GM23338 (cell line): ENCODE results near the gene UTP3. TPM values are rescaled to one million over a fixed set of nuclear protein-coding genes. Genes with fewer than 3 reads are reported as not detected.
A peak's percentile ranks its signal among the peaks of the same experiment; 100 is the strongest.

Experiments
- ATAC-seq: fragments of 200-7000 bp; cut with Tn5 transposase; 3 replicates; pipeline ENCODE4 v1.9.1; 2020
- DNase-seq: peaks from one replicate; pipeline ENCODE4 v3.0.0-alpha.2; 2015; ENCODE audit warnings: low spot score
- H2AFZ ChIP-seq: fragments of 200-600 bp; sonication (generic); 2 replicates; pipeline ENCODE4 v1.8.0; 2016; ENCODE audit warnings: antibody characterized with exemption, mild to moderate bottlenecking, moderate library complexity
- H3F3A ChIP-seq: fragments of 200-600 bp; sonication (generic); replicated peaks from 2 replicates; pipeline ENCODE4 v1.8.0; 2017; ENCODE audit warnings: antibody characterized with exemption, mixed run types, low read depth
- H3K27ac ChIP-seq: fragments of 200-600 bp; sonication (generic); 2 replicates; pipeline ENCODE4 v1.6.1; 2016; ENCODE audit warnings: low read depth
- H3K27me3 ChIP-seq: fragments of 200-600 bp; sonication (generic); 2 replicates; pipeline ENCODE4 v1.8.0; 2016; ENCODE audit warnings: mild to moderate bottlenecking, mixed run types, moderate library complexity; ENCODE audit not compliant: insufficient read depth
- H3K36me3 ChIP-seq: fragments of 200-600 bp; sonication (generic); 2 replicates; pipeline ENCODE4 v1.8.0; 2016; ENCODE audit warnings: mild to moderate bottlenecking; ENCODE audit not compliant: insufficient read depth
- H3K4me1 ChIP-seq: fragments of 200-600 bp; sonication (generic); 2 replicates; pipeline ENCODE4 v1.8.0; 2016; ENCODE audit warnings: mild to moderate bottlenecking, moderate library complexity; ENCODE audit not compliant: insufficient read depth
- H3K4me2 ChIP-seq: fragments of 200-600 bp; sonication (generic); 2 replicates; pipeline ENCODE4 v1.7.1; 2017; ENCODE audit warnings: mixed run types
- H3K4me3 ChIP-seq: fragments of 200-600 bp; sonication (generic); 2 replicates; pipeline ENCODE4 v1.6.1; 2016; ENCODE audit warnings: mixed run types
- H3K79me2 ChIP-seq: fragments of 200-600 bp; sonication (generic); replicated peaks from 2 replicates; pipeline ENCODE4 v1.8.0; 2017; ENCODE audit warnings: mild to moderate bottlenecking; ENCODE audit not compliant: insufficient read depth
- H3K9me2 ChIP-seq: fragments of 200-600 bp; sonication (generic); 2 replicates; pipeline ENCODE4 v1.8.0; 2017; ENCODE audit not compliant: insufficient read depth
- H4K20me1 ChIP-seq: fragments of 200-600 bp; sonication (generic); replicated peaks from 2 replicates; pipeline ENCODE4 v1.8.0; 2017; ENCODE audit warnings: mild to moderate bottlenecking; ENCODE audit not compliant: insufficient read depth
- H3K27ac Mint-ChIP-seq: 2 replicates; pipeline ENCODE4 v1.8.0; 2020; ENCODE audit warnings: inconsistent platforms, mild to moderate bottlenecking, moderate library complexity, mixed read lengths
- H3K27me3 Mint-ChIP-seq: 3 replicates; pipeline ENCODE4 v1.8.0; 2022; ENCODE audit warnings: low read depth, mild to moderate bottlenecking, moderate library complexity, mixed read lengths, inconsistent platforms; ENCODE audit not compliant: insufficient read depth, poor library complexity
- H3K36me3 Mint-ChIP-seq: 3 replicates; pipeline ENCODE4 v1.8.0; 2021; ENCODE audit warnings: low read depth, mild to moderate bottlenecking, inconsistent platforms, moderate library complexity, mixed read lengths
- H3K4me1 Mint-ChIP-seq: 3 replicates; pipeline ENCODE4 v1.8.0; 2020; ENCODE audit warnings: mild to moderate bottlenecking, inconsistent platforms, mixed read lengths
- H3K4me3 Mint-ChIP-seq: 3 replicates; pipeline ENCODE4 v1.8.0; 2021; ENCODE audit warnings: moderate library complexity, mild to moderate bottlenecking, inconsistent platforms, mixed read lengths
- H3K9me3 Mint-ChIP-seq: 3 replicates; pipeline ENCODE4 v1.8.0; 2020; ENCODE audit warnings: moderate library complexity, mild to moderate bottlenecking, inconsistent platforms, mixed read lengths
- CREB1 ChIP-seq: fragments of 250-450 bp; sonication (Bioruptor Pico); IDR thresholded peaks from 2 replicates; pipeline ENCODE4 v1.5.0; 2020; ENCODE audit warnings: low read depth, mild to moderate bottlenecking, moderate library complexity
- EZH2 ChIP-seq: fragments of 200-600 bp; sonication (generic); IDR thresholded peaks from one replicate; pipeline ENCODE4 v1.8.0; 2017; ENCODE audit warnings: antibody characterized with exemption, mild to moderate bottlenecking, low read depth; ENCODE audit not compliant: unreplicated experiment
- EZH2phosphoT487 ChIP-seq: fragments of 200-600 bp; sonication (generic); IDR thresholded peaks from one replicate; pipeline ENCODE4 v1.8.1; 2018; ENCODE audit warnings: antibody characterized with exemption; ENCODE audit not compliant: unreplicated experiment
- JUNB ChIP-seq: IDR thresholded peaks from one replicate; pipeline ENCODE4 v1.6.1; 2016; ENCODE audit warnings: antibody characterized with exemption; ENCODE audit not compliant: unreplicated experiment
- NANOG ChIP-seq: IDR thresholded peaks from 2 replicates; pipeline ENCODE4 v1.6.1; 2016; ENCODE audit warnings: antibody characterized with exemption, borderline replicate concordance
- POLR2AphosphoS5 ChIP-seq: IDR thresholded peaks from 2 replicates; pipeline ENCODE4 v1.6.1; 2016; ENCODE audit warnings: antibody characterized with exemption, low read depth
- STAT1 ChIP-seq: IDR thresholded peaks from one replicate; pipeline ENCODE4 v1.6.1; 2016; ENCODE audit warnings: antibody characterized with exemption; ENCODE audit not compliant: unreplicated experiment
- ZNF114 ChIP-seq: fragments of 250-450 bp; sonication (Bioruptor Pico); IDR thresholded peaks from 2 replicates; pipeline ENCODE4 v1.5.0; 2020; ENCODE audit warnings: mild to moderate bottlenecking, moderate library complexity
- ZNF331 ChIP-seq: fragments of 250-450 bp; sonication (Bioruptor Pico); IDR thresholded peaks from 2 replicates; pipeline ENCODE4 v1.5.0; 2020; ENCODE audit warnings: low read depth, mild to moderate bottlenecking, moderate library complexity
- ZNF462 ChIP-seq: fragments of 250-450 bp; sonication (Bioruptor Pico); IDR thresholded peaks from 2 replicates; pipeline ENCODE4 v1.5.0; 2020; ENCODE audit warnings: mild to moderate bottlenecking, moderate library complexity
- polyA plus RNA-seq: library from polyadenylated mRNA; unstranded; fragments of >200 nt; fragmentation: Nextera tagmentation; extraction: Ambion mirVana; gene quantifications from 2 replicates; pipeline ENCODE4 v1.2.1, GENCODE V29; 2016
- total RNA-seq: library from RNA; depleted of rRNA; stranded (reverse); fragments of >200 nt; shearing (Covaris generic); gene quantifications from 2 replicates; pipeline ENCODE4 v1.2.3, GENCODE V29; 2014
- TF ChIP-seq, protein P1 (sequence below), 2 experiments: fragments of 200-600 bp in 1 of 2; sonication (generic) in 1 of 2; conservative IDR thresholded peaks; 2 replicates each; pipeline versions ENCODE4 v1.5.1 to v1.6.1; 2016 to 2017; ENCODE audit warnings: antibody characterized with exemption in 2 of 2, low read depth in 2 of 2, mild to moderate bottlenecking in 2 of 2, moderate library complexity in 1 of 2
- TF ChIP-seq, protein P2 (sequence below): IDR thresholded peaks from 2 replicates; pipeline ENCODE4 v1.6.1; 2016; ENCODE audit warnings: antibody characterized with exemption
- TF ChIP-seq, protein P3 (sequence below): IDR thresholded peaks from one replicate; pipeline ENCODE4 v1.6.1; 2018; ENCODE audit warnings: antibody characterized with exemption; ENCODE audit not compliant: unreplicated experiment

The UTP3 gene
- total and polyA plus RNA-seq, 2 experiments from 2014 or later, result 36.9 to 44.3 TPM

- Histone ChIP-seq H3K4me3 (no peak overlapping the region), H3K4me1 (peaks cover 13% of the 10 kb centered on the region; the same call in 1 of the 2 replicates), H3K9me2 (no peaks in the 10 kb centered on the region), H3K79me2 (peaks cover 39% of the 10 kb centered on the region), H3K27ac (no peak overlapping the region), H2AFZ (no peak overlapping the region), H3K27me3 (no peaks in the 10 kb centered on the region), H3K36me3 (no peaks in the 10 kb centered on the region), H4K20me1 (peaks cover 31% of the 10 kb centered on the region), H3F3A (0 out of 2 replicates have a peak, but pooled peaks cover 3% of the 10 kb centered on the region), H3K4me2 (0 out of 2 replicates have a peak overlapping the region, but pooled peaks have one; percentile 40)
- Mint-ChIP-seq H3K4me1 (peaks cover 15% of the 10 kb centered on the region), H3K27ac (no peak overlapping the region), H3K36me3 (peaks cover 31% of the 10 kb centered on the region), H3K4me3 (no peak overlapping the region), H3K9me3 (no peaks in the 10 kb centered on the region; the same call in 2 of the 3 replicates), H3K27me3 (peaks cover 18% of the 10 kb centered on the region)
- TF ChIP-seq, protein P1, sequence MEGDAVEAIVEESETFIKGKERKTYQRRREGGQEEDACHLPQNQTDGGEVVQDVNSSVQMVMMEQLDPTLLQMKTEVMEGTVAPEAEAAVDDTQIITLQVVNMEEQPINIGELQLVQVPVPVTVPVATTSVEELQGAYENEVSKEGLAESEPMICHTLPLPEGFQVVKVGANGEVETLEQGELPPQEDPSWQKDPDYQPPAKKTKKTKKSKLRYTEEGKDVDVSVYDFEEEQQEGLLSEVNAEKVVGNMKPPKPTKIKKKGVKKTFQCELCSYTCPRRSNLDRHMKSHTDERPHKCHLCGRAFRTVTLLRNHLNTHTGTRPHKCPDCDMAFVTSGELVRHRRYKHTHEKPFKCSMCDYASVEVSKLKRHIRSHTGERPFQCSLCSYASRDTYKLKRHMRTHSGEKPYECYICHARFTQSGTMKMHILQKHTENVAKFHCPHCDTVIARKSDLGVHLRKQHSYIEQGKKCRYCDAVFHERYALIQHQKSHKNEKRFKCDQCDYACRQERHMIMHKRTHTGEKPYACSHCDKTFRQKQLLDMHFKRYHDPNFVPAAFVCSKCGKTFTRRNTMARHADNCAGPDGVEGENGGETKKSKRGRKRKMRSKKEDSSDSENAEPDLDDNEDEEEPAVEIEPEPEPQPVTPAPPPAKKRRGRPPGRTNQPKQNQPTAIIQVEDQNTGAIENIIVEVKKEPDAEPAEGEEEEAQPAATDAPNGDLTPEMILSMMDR (conservative IDR thresholded peaks at IDR 0.05; ENCODE audit: low read depth in 2 of 2), result no peak
- TF ChIP-seq, protein P2, sequence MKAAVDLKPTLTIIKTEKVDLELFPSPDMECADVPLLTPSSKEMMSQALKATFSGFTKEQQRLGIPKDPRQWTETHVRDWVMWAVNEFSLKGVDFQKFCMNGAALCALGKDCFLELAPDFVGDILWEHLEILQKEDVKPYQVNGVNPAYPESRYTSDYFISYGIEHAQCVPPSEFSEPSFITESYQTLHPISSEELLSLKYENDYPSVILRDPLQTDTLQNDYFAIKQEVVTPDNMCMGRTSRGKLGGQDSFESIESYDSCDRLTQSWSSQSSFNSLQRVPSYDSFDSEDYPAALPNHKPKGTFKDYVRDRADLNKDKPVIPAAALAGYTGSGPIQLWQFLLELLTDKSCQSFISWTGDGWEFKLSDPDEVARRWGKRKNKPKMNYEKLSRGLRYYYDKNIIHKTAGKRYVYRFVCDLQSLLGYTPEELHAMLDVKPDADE, result no peak
- TF ChIP-seq ZNF331 (CRISPR knock-in tag), result no peak
- TF ChIP-seq EZH2, result no peak
- no peak for TF ChIP-seq EZH2phosphoT487
- no peak for TF ChIP-seq ZNF114 (CRISPR knock-in tag)
- no peak for TF ChIP-seq STAT1
- TF ChIP-seq POLR2AphosphoS5, result no peak
- TF ChIP-seq, protein P3, sequence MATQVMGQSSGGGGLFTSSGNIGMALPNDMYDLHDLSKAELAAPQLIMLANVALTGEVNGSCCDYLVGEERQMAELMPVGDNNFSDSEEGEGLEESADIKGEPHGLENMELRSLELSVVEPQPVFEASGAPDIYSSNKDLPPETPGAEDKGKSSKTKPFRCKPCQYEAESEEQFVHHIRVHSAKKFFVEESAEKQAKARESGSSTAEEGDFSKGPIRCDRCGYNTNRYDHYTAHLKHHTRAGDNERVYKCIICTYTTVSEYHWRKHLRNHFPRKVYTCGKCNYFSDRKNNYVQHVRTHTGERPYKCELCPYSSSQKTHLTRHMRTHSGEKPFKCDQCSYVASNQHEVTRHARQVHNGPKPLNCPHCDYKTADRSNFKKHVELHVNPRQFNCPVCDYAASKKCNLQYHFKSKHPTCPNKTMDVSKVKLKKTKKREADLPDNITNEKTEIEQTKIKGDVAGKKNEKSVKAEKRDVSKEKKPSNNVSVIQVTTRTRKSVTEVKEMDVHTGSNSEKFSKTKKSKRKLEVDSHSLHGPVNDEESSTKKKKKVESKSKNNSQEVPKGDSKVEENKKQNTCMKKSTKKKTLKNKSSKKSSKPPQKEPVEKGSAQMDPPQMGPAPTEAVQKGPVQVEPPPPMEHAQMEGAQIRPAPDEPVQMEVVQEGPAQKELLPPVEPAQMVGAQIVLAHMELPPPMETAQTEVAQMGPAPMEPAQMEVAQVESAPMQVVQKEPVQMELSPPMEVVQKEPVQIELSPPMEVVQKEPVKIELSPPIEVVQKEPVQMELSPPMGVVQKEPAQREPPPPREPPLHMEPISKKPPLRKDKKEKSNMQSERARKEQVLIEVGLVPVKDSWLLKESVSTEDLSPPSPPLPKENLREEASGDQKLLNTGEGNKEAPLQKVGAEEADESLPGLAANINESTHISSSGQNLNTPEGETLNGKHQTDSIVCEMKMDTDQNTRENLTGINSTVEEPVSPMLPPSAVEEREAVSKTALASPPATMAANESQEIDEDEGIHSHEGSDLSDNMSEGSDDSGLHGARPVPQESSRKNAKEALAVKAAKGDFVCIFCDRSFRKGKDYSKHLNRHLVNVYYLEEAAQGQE, result no peak
- no peak for TF ChIP-seq NANOG
- no peak for TF ChIP-seq JUNB
- no peak for TF ChIP-seq CREB1 (CRISPR knock-in tag)
- TF ChIP-seq ZNF462 (CRISPR knock-in tag), result no peak
- no peak for ATAC-seq
- DNase-seq, result no peak
Measured at GRCh38 chr4:70691661-70692060, 3.3 kb downstream of the UTP3 start.
